DND-41 (cell line): ENCODE measurements around the gene GDA.

Source experiments
- ATAC-seq: fragments of 200-7000 bp; cut with Tn5 transposase; 3 replicates; pipeline ENCODE4 v1.9.1; 2021; ENCODE audit warnings: low read depth; ENCODE audit not compliant: insufficient read depth
- DNase-seq: peaks from one replicate; pipeline ENCODE4 v3.0.0-alpha.2; 2020
- H2AFZ ChIP-seq: 2 replicates; pipeline ENCODE4 v1.6.0; 2012; ENCODE audit warnings: low read depth, low read length
- H3K27ac ChIP-seq: 2 replicates; pipeline ENCODE4 v1.5.1; 2012; ENCODE audit warnings: low read length, inconsistent platforms
- H3K27me3 ChIP-seq: fragments of 200-600 bp; sonication (generic); 2 replicates; pipeline ENCODE4 v1.6.0; 2012; ENCODE audit warnings: low read length, mild to moderate bottlenecking, inconsistent platforms; ENCODE audit not compliant: insufficient read depth, poor library complexity
- H3K36me3 ChIP-seq: 2 replicates; pipeline ENCODE4 v1.5.1; 2012; ENCODE audit warnings: low read length, inconsistent platforms; ENCODE audit not compliant: insufficient read depth
- H3K4me1 ChIP-seq: 2 replicates; pipeline ENCODE4 v1.5.1; 2012; ENCODE audit warnings: mild to moderate bottlenecking, low read length; ENCODE audit not compliant: insufficient read depth
- H3K4me2 ChIP-seq: 2 replicates; pipeline ENCODE4 v1.6.0; 2012; ENCODE audit warnings: mild to moderate bottlenecking, moderate library complexity, low read length, inconsistent platforms; ENCODE audit not compliant: insufficient read depth
- H3K4me3 ChIP-seq, 2 experiments: fragments of 200-600 bp in 1 of 2; shearing (Covaris generic) in 1 of 2; 2 replicates each; pipeline ENCODE4 v1.5.1; 2012 to 2016; ENCODE audit warnings: inconsistent platforms in 2 of 2, low read length in 2 of 2, mild to moderate bottlenecking in 2 of 2, low read depth in 1 of 2, moderate library complexity in 1 of 2
- H3K79me2 ChIP-seq: 2 replicates; pipeline ENCODE4 v1.6.0; 2012; ENCODE audit warnings: low read length, inconsistent platforms; ENCODE audit not compliant: insufficient read depth
- H3K9ac ChIP-seq: 2 replicates; pipeline ENCODE4 v1.6.0; 2012; ENCODE audit warnings: low read depth, mild to moderate bottlenecking, inconsistent platforms, low read length, moderate library complexity
- H3K9me3 ChIP-seq: 2 replicates; pipeline ENCODE4 v1.5.1; 2012; ENCODE audit warnings: low read length, moderate library complexity, mild to moderate bottlenecking, inconsistent platforms; ENCODE audit not compliant: insufficient read depth, severe bottlenecking
- H4K20me1 ChIP-seq: 2 replicates; pipeline ENCODE4 v1.6.0; 2012; ENCODE audit warnings: low read length; ENCODE audit not compliant: insufficient read depth
- EZH2 ChIP-seq: IDR thresholded peaks from 3 replicates; pipeline ENCODE4 v1.6.1; 2012; ENCODE audit warnings: borderline replicate concordance, low read depth, mild to moderate bottlenecking, moderate library complexity, low read length, inconsistent platforms; ENCODE audit not compliant: severe bottlenecking
- TF ChIP-seq, protein P1 (sequence below): IDR thresholded peaks from 2 replicates; pipeline ENCODE4 v1.5.1; 2012; ENCODE audit warnings: borderline replicate concordance, low read length, moderate library complexity, mild to moderate bottlenecking; ENCODE audit not compliant: poor library complexity, severe bottlenecking; ENCODE audit errors: extremely low read depth

The GDA gene

DNA sequence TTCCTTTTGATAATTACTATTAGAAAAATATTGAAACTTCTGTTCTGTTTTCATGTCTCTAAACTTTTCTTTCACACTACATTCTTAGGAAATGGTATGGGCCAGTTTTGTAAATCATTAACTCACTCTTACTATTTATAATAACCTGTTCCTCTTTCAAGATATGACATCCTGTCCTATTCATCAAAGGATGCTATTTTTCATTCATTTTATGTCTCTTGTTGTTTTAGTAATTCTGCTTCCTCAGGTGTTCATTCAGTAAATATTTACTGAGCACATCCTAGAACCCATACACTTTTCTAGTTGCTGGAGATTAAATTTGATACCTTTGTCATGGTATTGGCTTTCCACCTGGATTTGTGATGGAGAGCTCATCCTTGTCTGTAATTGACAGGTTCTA is 58.0 kb downstream of the GDA start:
- Histone ChIP-seq H3K9me3 (no peaks in the 10 kb centered on the region), H3K79me2 (no peaks in the 10 kb centered on the region), H3K27ac (no peak overlapping the region), H3K4me3 (no peak overlapping the region), H2AFZ (no peak overlapping the region), H3K9ac (no peak overlapping the region), H3K36me3 (no peaks in the 10 kb centered on the region), H3K27me3 (peaks cover 16% of the 10 kb centered on the region), H3K4me2 (no peak overlapping the region), H4K20me1 (no peaks in the 10 kb centered on the region), H3K4me1 (no peaks in the 10 kb centered on the region)
- ATAC-seq (no peak), DNase-seq (no peak)
- TF ChIP-seq, protein P1, sequence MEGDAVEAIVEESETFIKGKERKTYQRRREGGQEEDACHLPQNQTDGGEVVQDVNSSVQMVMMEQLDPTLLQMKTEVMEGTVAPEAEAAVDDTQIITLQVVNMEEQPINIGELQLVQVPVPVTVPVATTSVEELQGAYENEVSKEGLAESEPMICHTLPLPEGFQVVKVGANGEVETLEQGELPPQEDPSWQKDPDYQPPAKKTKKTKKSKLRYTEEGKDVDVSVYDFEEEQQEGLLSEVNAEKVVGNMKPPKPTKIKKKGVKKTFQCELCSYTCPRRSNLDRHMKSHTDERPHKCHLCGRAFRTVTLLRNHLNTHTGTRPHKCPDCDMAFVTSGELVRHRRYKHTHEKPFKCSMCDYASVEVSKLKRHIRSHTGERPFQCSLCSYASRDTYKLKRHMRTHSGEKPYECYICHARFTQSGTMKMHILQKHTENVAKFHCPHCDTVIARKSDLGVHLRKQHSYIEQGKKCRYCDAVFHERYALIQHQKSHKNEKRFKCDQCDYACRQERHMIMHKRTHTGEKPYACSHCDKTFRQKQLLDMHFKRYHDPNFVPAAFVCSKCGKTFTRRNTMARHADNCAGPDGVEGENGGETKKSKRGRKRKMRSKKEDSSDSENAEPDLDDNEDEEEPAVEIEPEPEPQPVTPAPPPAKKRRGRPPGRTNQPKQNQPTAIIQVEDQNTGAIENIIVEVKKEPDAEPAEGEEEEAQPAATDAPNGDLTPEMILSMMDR = no peak
- TF ChIP-seq EZH2 = no peak

DNA sequence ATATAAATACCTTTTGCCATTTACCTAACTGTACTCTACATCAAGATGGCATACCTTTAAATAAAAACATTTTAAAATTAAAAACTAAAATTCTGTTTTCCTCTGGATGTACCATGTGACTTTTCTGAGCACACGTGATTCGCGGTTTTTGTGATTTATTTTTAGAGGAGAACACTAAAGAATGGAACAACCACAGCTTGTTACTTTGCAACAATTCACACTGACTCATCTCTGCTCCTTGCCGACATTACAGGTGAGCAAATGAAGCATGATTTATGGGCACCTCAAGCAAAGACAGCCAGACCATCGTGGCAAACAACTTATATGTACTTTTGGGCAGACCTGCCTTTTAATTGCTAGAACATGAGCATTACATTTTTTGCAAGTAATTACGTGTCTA is 61.3 kb downstream of the GDA start:
- Histone ChIP-seq H2AFZ (no peak overlapping the region), H3K4me3 (no peak overlapping the region), H3K9me3 (no peaks in the 10 kb centered on the region), H3K9ac (no peak overlapping the region), H3K4me1 (no peaks in the 10 kb centered on the region), H3K27ac (no peak overlapping the region), H3K79me2 (no peaks in the 10 kb centered on the region), H4K20me1 (no peaks in the 10 kb centered on the region), H3K36me3 (no peaks in the 10 kb centered on the region), H3K27me3 (peaks cover 17% of the 10 kb centered on the region), H3K4me2 (no peak overlapping the region)
- DNase-seq (no peak), ATAC-seq (no peak)
- no peak for TF ChIP-seq EZH2
- TF ChIP-seq, protein P1 = no peak

- Histone ChIP-seq H3K4me1 (no peaks in the 10 kb centered on the region), H3K9me3 (no peaks in the 10 kb centered on the region), H3K9ac (no peak overlapping the region), H3K27me3 (peaks cover 15% of the 10 kb centered on the region), H3K27ac (no peak overlapping the region), H2AFZ (no peak overlapping the region), H3K79me2 (no peaks in the 10 kb centered on the region), H4K20me1 (no peaks in the 10 kb centered on the region), H3K4me3 (no peak overlapping the region), H3K36me3 (no peaks in the 10 kb centered on the region), H3K4me2 (no peak overlapping the region)
- no peak for TF ChIP-seq EZH2
- TF ChIP-seq, protein P1 = no peak
- ATAC-seq (no peak), DNase-seq (no peak)
Observed at GRCh38 chr9:72211047-72211446, 61.8 kb downstream of the GDA start.

DNA sequence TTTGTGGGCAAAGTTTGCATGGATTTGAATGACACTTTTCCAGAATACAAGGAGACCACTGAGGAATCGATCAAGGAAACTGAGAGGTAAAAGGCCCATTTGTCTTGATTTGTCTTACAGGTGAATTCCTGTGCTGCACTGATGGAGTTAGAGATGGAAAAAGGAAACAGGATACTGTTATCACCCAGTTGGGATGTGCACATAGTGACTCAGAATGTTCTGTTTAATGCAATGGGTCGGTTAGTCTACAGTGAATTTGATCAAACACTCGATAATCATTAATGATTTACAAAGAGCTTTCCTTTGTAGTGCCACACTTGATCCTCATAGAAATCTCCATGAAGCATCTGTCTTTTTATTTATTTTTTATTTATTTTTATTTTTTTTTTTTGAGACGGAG is 64.7 kb downstream of the GDA start:
- Histone ChIP-seq H4K20me1 (no peaks in the 10 kb centered on the region), H3K79me2 (no peaks in the 10 kb centered on the region), H3K9ac (no peak overlapping the region), H3K4me3 (no peak overlapping the region), H3K4me1 (no peaks in the 10 kb centered on the region), H3K27ac (no peak overlapping the region), H3K9me3 (no peaks in the 10 kb centered on the region), H3K36me3 (no peaks in the 10 kb centered on the region), H3K4me2 (no peak overlapping the region), H2AFZ (no peak overlapping the region), H3K27me3 (peaks cover 9% of the 10 kb centered on the region)
- ATAC-seq = no peak
- DNase-seq = no peak
- no peak for TF ChIP-seq EZH2
- TF ChIP-seq, protein P1 = no peak
